GM15510 (cell line): ENCODE measurements around the gene NT5C1B.

Experiments
- POLR2A ChIP-seq: IDR thresholded peaks from 3 replicates; pipeline ENCODE4 v1.6.1; 2011; ENCODE audit warnings: borderline replicate concordance; ENCODE audit not compliant: insufficient read length; ENCODE audit errors: extremely low read depth

NT5C1B gene

DNA sequence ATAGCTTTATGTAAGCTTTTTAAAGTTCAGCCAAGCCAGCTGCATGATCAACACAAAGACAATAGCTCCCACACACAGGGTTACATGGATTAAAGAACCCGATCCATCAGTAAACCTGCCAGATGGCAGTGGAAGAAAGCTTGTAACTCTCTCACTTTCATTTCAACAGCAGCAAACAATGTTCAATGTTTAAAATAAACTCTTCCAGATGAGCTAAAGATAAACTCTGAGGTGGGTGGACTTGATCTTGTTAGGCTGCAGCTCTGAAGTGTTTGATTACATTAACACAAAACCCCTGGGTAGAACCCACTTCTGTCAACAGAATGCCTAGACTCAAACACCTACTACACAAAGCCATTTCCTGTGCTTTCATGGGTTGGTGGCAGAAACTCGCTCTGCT lies 42.8 kb downstream of the NT5C1B start:
- no peak for TF ChIP-seq POLR2A

- TF ChIP-seq POLR2A: no peak
Measured at GRCh38 chr2:18545384-18545783, 44.0 kb downstream of the NT5C1B start.

- no peak for TF ChIP-seq POLR2A
Measured at GRCh38 chr2:18544171-18544570, 45.2 kb downstream of the NT5C1B start.

- no peak for TF ChIP-seq POLR2A
Measured at GRCh38 chr2:18540872-18541271, 48.5 kb downstream of the NT5C1B start.

DNA sequence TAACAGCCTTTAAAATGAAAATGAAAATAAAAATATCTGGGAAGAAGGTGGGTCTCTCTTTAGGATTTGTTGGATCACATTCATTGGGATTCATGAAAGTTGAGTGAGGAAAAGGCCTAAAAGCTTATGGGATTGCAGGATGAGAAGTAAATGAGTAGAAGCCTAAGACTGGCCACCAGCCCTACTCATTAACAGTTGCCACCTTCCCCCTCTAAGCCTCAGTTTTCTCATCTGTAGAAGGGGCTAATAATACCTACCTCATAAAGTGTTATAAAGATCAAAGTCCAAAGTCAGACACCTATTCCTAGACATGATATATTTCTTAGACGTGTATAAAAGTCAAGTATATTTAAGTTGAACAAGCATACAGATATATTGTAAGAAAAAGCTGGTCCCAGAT lies 52.7 kb downstream of the NT5C1B start:
- TF ChIP-seq POLR2A: no peak

DNA sequence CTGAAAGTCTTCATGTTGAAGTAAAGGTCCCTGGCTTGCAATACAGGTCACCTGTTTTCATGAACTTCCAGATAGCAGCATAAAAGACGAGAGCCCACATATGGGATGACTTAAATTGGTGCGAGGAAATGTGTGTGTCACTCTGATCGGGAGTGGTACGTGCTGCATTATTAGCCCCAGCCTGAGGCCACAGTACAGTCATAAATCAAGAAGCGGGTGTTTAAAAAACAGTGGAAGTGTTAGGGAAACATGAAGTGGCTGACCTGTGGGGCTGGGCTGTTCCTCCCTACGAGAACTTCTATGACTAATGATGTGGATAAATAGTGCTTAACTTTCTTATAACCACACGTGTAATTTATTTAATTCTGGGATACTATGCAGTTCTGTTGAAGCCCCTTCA lies 53.3 kb downstream of the NT5C1B start:
- TF ChIP-seq POLR2A: no peak

GRCh38 chr2:18531194-18531593 lies 58.2 kb downstream of the NT5C1B start:
- TF ChIP-seq POLR2A: no peak

DNA sequence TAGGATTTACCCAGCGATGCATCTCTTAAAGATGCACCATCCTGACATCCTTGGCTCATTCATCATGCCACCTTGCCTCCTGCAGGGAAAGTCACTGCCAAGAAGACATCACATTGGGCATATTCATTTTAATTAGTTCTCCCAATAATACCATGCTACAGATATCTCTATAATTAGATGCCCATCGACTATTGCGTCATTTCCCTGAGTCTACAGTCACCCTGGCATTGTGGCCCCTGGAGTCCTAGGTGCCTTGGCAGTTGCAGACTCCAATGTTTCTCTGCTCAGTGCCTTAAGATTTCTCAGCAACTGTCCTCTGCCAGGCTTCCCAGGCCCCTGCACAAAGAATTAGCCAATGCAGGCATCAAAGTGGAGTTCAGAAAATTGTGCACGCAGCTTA lies 61.5 kb downstream of the NT5C1B start:
- TF ChIP-seq POLR2A: no peak

DNA sequence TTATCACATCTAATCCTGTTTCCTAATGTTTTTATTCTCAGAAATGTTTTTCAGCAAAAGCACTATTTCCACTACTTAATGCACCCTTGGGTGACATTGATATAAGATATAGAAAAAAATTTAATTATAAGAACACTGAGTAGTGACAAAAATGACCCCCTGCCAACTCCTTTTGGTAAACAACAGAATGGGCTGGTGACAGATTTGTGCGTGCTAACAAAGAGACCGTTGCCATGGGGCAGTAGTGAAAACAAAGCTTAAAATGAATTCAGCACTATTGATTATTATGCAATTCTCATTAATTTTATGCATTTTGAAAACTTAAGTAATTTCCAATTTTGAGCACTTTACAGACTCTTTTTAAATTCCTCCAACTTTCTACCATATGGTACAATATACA lies 62.0 kb downstream of the NT5C1B start:
- TF ChIP-seq POLR2A: no peak

DNA sequence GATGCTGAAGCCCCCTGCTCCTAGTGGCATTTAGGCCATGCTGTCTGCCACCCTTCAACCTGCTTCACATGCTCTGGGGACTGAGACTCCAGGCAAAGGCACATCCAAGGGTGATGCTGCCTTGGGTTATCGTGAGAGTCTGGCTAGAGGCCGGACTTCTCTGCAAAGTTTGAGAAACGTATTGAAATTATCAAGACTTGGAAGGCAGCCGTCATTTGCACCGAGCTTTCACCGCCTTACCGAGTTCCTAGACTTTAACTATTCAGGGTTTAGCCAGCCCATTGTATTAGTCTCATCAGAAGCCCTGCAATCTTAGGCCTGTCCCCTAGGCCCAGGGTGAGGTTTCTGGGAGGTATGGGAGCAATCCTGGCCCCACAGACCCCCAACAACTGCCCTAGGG lies 62.9 kb downstream of the NT5C1B start:
- TF ChIP-seq POLR2A: no peak

DNA sequence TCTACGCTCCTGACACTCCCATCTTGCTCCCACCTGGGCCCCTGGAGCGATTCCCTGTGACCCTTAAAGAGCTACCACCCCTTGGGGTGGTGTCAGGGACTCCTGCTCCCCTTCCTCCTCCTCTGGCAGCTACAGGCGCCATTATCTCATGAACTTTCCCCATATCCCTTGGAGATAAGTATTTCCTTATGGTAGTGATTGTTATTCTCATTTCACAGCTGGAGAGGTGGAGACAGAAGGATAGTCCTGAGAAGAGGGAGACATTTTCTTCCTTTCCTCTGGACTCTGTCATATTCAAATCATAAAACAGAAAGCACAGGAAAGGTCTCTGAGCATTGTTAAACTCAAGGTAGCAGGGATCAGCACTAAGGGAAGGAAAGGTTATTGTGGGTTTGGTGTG lies 63.5 kb downstream of the NT5C1B start:
- no peak for TF ChIP-seq POLR2A

DNA sequence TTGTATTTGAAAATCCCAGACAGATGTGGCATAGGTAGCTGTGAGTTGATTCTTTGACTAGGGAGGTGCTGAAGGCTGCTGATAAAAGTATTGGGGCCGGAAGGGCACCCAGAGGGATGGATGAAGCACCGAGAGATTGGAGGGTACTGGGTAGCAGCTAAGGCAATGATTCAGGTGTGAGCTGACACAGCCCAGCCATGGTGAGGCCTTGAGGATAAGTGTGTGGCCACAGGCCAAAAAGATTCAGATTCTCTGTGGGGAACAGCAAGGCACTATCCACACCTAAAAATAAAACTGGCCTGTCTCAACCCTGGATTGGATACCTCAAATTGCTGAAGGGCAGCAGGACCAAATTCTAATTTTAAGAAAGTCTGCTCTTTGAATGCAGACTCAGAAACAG lies 64.1 kb downstream of the NT5C1B start:
- TF ChIP-seq POLR2A: no peak

GRCh38 chr2:18522484-18523146 lies 66.8 kb downstream of the NT5C1B start:
- TF ChIP-seq POLR2A: no peak

- TF ChIP-seq POLR2A: no peak
Measured at GRCh38 chr2:18520451-18521425, 68.6 kb downstream of the NT5C1B start.

DNA sequence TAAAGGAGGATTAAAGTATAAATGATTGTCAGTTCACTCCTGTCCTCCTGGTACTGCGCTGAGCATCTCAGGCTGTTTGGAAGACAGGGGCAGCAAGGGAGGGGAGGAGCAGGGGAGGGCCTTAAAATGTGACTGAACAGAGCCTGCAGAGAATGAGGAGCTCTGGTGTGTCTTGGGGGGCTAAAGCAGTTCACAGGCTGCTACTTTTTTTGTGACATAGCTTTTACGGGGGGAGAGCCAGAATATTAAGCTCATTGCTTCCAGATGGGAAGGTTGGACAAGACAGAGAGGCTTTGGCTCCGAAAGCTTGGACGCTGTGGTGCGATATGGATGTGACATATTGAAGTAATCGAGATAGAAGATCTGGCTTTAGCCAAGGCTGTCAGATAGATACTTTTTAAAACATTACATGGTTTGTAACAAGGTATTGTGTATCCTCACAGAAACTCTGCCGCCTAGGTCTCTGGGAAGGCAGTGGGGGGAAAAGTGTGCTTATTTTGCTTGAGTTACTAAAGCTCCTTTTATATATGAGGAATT lies 69.4 kb downstream of the NT5C1B start:
- TF ChIP-seq POLR2A: no peak
